NT2/D1 (cell line): Measurements from ENCODE around the gene CNGA2.

Experiments used
- SUZ12 ChIP-seq: IDR thresholded peaks from 2 replicates; pipeline ENCODE4 v1.6.1; 2011; ENCODE audit not compliant: insufficient read length, insufficient read depth; ENCODE audit errors: extremely low read depth
- YY1 ChIP-seq: IDR thresholded peaks from 2 replicates; pipeline ENCODE4 v1.6.1; 2011; ENCODE audit not compliant: insufficient read length, insufficient read depth
- ZNF274 ChIP-seq: IDR thresholded peaks from 2 replicates; pipeline ENCODE4 v1.6.1; 2011; ENCODE audit warnings: mild to moderate bottlenecking, low read depth, low read length

DNA sequence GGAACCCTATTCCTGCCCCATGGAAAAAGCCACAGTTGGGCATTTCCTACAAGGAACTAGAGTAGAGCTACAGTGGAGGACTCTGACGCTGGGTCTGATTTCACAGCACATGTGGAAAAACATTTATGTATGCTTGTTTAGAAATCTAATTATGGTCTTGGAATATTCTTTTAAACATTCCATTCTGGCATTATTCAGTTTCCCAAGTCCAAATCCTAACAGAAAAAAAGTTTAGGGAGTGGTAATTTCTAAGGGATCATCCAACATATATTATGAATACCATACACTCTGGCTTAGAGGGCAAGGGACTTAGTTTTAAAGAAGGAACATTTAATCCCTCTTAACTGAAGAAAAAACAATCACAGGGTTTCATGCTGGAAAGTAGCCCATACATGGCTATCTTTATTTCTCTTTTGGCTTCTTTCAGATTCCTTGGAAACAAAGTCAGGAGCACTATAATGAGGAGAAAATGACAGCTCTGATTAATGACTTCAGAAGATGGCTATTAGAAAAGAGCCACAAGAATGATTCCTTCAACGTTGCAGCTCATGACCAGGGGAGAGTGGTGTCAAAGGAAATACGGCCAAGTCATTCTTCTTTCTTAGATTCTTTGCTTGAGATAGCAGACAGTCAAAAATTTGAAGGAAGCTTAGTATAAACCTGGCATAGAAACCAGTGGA lies 56.1 kb downstream of the CNGA2 start:
- TF ChIP-seq SUZ12 (no peak), ZNF274 (no peak), YY1 (no peak)
